GM06990 (cell line): ENCODE data around the gene COBLL1.

Source experiments
- DNase-seq: peaks from one replicate; pipeline ENCODE4 v3.0.0-alpha.2; 2011; ENCODE audit not compliant: insufficient read length; ENCODE audit errors: extremely low read depth
- H3K27me3 ChIP-seq: replicated peaks from 2 replicates; pipeline ENCODE4 v1.6.0; 2011; ENCODE audit warnings: low read length; ENCODE audit not compliant: control insufficient read depth, insufficient read depth
- H3K36me3 ChIP-seq: 2 replicates; pipeline ENCODE4 v1.5.1; 2011; ENCODE audit warnings: low read length; ENCODE audit not compliant: control insufficient read depth, insufficient read depth
- H3K4me3 ChIP-seq: replicated peaks from 2 replicates; pipeline ENCODE4 v1.5.1; 2011; ENCODE audit warnings: low read depth, mild to moderate bottlenecking, control low read depth, low read length
- TF ChIP-seq, protein P1 (sequence below): IDR thresholded peaks from 2 replicates; pipeline ENCODE4 v1.5.1; 2011; ENCODE audit warnings: low read length, control low read depth, mild to moderate bottlenecking, inconsistent platforms; ENCODE audit not compliant: insufficient read depth, poor library complexity, severe bottlenecking

COBLL1 gene

DNA sequence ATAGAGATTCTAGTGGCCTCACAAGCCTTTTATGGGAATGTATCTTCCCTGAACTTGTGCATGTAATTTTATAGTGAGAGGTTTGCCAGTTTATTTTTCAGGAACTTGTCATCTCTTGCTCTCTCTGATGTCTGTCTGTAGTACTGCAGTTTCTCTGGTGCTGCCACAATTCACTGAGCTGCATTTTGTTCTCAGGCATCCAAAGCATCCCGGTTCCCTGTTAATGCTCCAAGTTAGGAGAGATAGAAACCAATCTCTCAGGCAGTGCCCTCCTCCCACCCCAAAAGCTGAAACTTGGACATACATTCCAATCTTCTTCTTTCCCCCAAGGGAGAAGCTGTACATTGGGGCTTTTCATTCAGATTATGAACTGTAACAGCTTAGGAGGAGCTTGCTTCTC lies 190.3 kb downstream of the COBLL1 start:
- Histone ChIP-seq H3K27me3 (no peaks in the 10 kb centered on the region), H3K4me3 (no peak overlapping the region), H3K36me3 (no peaks in the 10 kb centered on the region)
- no peak for DNase-seq
- TF ChIP-seq, protein P1, sequence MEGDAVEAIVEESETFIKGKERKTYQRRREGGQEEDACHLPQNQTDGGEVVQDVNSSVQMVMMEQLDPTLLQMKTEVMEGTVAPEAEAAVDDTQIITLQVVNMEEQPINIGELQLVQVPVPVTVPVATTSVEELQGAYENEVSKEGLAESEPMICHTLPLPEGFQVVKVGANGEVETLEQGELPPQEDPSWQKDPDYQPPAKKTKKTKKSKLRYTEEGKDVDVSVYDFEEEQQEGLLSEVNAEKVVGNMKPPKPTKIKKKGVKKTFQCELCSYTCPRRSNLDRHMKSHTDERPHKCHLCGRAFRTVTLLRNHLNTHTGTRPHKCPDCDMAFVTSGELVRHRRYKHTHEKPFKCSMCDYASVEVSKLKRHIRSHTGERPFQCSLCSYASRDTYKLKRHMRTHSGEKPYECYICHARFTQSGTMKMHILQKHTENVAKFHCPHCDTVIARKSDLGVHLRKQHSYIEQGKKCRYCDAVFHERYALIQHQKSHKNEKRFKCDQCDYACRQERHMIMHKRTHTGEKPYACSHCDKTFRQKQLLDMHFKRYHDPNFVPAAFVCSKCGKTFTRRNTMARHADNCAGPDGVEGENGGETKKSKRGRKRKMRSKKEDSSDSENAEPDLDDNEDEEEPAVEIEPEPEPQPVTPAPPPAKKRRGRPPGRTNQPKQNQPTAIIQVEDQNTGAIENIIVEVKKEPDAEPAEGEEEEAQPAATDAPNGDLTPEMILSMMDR = no peak

DNA sequence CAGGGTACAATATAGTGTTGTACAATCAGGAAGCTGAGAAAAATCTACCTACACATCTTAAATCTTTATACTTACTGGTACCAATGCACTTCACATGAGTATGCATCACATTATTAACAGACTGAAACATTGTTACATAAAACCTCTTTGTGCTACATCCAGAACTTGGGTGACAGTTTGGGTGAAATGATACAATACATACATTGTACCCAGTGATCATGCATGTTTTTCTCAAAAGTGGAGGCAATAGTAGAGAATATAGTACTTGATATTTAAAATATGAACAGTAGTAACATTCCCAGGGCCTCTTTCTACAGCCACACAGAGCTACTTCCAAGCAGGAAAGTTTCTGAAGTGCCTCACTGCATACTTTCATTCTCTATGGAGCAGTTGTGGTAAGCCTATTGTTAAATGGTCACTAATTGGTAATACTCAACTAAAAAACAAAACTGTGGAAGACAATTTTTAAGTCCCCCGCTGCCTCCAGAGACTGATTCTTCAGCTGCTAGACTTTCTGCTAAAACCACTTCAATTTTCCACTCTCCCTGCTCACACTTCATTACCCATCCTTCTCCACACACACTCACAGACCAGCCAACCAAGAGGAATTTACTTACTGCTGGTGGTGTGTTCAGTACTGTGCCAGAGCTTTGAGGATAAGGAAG lies 197.5 kb downstream of the COBLL1 start:
- no peaks in the 10 kb centered on the region for H3K36me3 ChIP-seq
- H3K4me3 ChIP-seq = no peak overlapping the region
- TF ChIP-seq, protein P1 = no peak
- H3K27me3 ChIP-seq = no peaks in the 10 kb centered on the region
- no peak for DNase-seq

DNA sequence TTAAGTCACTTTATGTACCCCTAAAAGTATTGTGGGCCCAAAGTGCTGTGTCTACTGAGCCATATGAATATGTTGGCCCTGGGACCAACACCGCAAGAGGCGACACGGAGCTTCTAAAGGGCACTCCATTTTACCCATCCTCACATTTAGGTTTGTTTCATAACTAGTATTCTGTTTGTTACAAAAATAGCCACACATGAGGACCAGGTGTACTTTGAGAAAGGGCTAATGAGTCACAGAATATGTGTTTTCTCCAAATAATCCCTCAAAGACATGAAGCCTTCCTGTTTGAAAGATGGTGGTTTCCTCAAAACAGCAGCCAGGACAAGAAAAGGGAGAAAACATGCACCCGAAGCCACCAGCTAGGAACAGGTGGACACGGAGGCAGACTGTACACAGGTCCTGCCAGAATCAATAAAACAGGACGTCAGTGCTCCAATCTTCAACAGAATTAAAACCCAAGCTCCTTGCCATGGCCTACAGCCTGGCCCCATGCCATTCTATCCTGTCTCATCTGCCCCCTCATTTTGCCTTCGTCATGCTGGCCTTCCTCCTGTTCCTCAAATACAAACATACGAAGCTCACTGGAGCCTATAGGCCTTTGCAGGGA lies 198.6 kb downstream of the COBLL1 start:
- Histone ChIP-seq H3K27me3 (no peaks in the 10 kb centered on the region), H3K36me3 (no peaks in the 10 kb centered on the region), H3K4me3 (no peak overlapping the region)
- TF ChIP-seq, protein P1 = no peak
- DNase-seq = no peak

DNA sequence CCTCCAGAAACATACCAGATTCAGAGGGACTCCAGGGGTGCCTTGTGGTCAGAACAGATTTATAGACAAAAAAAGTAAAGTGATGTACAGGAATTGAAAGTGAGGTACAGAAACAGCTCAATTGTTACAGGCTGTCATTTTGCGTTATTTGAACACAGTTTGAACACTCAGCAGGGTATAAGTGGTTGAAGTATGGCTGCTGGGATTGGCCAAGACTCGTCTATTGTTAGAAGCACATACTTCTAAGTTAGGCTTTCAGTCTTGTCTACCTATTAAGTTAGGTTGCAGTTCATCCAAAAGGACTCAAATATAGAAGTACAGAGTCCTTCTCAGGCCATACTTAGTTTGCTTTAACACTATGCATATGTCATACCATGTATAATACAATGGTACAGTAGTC lies 199.4 kb downstream of the COBLL1 start:
- H3K27me3 ChIP-seq = no peaks in the 10 kb centered on the region
- DNase-seq = no peak
- no peak overlapping the region for H3K4me3 ChIP-seq
- no peaks in the 10 kb centered on the region for H3K36me3 ChIP-seq
- TF ChIP-seq, protein P1 = no peak
